ENCODE measurements around the gene PCBP1.
"Not testable (repeated sequence)": the region's sequence is repeated elsewhere in the genome, so short reads cannot be mapped to it uniquely, and the experiment has no call there.

The PCBP1 gene

DNA sequence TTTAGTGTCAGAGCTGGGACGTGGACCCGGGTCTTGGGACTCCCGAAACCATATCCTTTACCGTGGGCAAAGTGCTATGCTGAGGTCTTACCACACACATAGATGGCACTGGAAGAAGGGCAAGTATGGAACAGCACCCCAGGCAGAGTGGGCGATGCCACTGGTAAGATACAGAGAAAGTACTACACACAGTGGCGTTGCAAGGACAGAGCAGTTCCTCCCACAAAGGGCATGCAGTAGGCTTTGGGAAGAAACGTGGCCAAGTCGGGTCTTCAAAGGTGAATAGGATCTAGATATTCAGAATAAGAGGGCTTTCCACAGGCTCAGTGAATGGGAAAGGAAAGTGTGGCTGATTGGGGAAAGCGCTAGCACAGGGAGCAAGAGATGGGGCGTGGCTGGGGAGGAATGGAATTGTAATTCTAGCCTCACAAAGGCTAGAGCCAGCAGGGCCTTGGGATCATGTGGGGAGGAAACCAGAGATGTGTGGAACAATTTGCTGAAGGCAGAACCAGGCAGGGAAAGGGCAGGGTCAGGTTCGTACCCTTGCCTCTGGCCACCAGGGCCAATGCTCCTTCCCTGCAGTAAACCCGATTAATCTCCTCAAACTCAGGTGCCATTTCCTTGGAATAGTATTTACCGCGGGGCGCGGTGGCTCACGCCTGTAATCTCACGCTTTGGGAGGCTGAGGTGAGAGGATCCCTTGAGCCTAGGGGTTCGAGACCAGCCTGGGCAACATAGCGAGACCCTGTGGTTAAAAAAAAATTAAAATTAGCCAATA lies 36.0 kb downstream of the PCBP1 start:
- no peak for DNase-seq (ENCODE audit: low read depth in 3 of 3, low spot score in 1 of 3)

DNA sequence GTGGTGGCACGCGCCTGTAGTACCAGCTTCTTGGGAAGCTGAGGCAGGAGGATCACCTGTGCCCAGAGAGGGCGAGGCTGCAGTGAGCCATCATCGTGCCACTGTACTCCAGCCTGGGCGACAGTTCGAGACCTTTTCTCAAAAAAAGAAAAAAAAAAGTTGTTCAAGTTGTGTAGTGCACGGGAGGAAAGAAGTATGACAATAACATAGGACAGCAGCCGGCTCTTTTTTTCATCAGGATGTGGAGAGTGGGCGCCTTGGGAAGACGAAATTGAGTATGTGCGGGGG lies 36.5 kb downstream of the PCBP1 start:
- no peak for DNase-seq (ENCODE audit: low read depth in 3 of 3, low spot score in 1 of 3)

GRCh38 chr2:70124983-70125480 lies 37.8 kb downstream of the PCBP1 start:
- peak in 1 of 3 donors; percentile 57 for DNase-seq (ENCODE audit: low read depth in 3 of 3, low spot score in 1 of 3)

- no peak for DNase-seq (ENCODE audit: low read depth in 3 of 3, low spot score in 1 of 3)
These were observed 38.2 kb downstream of the PCBP1 start for GRCh38 chr2:70125498-70125898.

GRCh38 chr2:70126413-70126812 lies 39.1 kb downstream of the PCBP1 start:
- DNase-seq (ENCODE audit: low read depth in 3 of 3, low spot score in 1 of 3): no peak

- no peak for DNase-seq (ENCODE audit: low read depth in 3 of 3, low spot score in 1 of 3)
These were observed 40.7 kb downstream of the PCBP1 start for GRCh38 chr2:70128005-70128404.

DNA sequence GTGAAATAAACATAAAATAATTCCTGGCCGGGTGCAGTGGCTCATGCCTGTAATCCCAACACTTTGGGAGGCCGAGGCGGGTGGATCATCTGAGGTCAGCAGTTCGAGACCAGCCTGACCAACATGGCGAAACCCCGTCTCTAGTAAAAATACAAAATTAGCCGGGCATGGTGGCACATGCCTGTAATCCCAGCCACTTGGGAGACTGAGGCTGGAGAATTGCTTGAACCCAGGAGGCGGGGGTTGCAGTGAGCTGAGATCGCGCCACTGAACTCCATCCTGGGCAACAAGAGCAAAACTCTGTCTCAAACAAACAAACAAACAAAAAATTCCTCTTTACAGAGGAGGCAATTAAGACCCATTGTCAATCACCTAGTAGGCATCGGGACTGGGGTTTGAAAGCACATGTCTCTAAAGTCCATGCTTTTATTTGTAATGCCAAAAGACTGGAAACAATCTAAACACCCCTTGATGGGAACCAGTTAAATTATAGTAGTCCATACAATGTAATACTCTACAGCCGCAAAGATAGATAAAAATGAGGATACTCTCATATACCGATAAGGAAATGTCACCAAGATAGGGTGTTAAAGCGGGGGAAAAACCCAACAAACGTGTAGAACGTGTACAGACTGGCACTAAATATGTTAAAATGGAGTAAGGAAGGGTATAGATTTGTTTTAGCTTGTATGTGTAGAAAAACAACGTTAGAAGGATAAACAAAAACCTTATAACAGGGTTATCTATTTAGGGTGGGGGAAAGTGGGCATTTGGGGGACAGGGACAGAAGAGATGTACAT lies 44.3 kb downstream of the PCBP1 start:
- DNase-seq (ENCODE audit: low read depth in 3 of 3, low spot score in 1 of 3): not testable (repeated sequence)

DNA sequence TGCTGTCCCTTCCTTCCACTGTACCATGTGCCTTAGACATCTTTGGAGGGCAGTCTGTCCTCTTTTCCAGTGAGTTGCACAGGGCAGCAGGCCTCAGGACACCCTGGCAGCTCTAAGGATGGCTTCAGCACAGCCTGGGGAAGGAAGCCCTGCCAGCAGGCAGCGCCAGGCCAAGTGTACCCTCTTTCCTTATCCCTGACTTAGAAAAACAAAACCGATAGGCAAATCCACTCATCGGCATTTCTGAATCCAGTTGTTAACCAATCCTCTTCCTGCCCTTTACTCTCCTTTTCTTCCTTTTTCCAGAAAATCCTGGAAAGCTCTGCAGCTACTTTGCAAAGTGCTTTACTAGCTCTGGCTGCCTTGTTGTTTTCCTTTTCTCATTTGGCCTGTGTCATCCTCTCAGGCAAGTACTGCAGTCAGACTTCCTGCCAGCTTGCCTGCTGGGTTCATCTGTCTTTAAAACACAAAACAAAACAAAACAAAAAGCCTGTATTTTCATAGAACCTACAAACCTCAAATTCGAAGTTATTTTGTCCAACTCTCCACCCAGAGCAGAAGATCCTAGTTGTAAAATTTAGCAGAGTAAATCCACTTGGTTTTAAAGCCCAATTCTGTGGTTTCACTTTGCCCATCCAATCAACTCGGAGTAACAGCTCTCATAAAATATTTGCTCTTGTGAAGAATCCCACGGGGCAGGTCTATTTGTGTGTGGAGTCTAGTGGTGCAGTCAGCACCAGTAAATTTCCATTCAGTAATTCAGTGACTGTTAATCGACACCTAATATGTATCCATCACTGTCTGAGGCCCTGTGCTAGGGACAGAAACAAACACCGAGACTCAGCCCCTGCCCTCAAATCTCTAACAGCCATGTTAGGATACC lies 45.2 kb downstream of the PCBP1 start:
- DNase-seq (ENCODE audit: low read depth in 3 of 3, low spot score in 1 of 3): no peak

- no peak for DNase-seq (ENCODE audit: low read depth in 3 of 3, low spot score in 1 of 3)
These were observed 45.8 kb downstream of the PCBP1 start for GRCh38 chr2:70133127-70133452.

DNA sequence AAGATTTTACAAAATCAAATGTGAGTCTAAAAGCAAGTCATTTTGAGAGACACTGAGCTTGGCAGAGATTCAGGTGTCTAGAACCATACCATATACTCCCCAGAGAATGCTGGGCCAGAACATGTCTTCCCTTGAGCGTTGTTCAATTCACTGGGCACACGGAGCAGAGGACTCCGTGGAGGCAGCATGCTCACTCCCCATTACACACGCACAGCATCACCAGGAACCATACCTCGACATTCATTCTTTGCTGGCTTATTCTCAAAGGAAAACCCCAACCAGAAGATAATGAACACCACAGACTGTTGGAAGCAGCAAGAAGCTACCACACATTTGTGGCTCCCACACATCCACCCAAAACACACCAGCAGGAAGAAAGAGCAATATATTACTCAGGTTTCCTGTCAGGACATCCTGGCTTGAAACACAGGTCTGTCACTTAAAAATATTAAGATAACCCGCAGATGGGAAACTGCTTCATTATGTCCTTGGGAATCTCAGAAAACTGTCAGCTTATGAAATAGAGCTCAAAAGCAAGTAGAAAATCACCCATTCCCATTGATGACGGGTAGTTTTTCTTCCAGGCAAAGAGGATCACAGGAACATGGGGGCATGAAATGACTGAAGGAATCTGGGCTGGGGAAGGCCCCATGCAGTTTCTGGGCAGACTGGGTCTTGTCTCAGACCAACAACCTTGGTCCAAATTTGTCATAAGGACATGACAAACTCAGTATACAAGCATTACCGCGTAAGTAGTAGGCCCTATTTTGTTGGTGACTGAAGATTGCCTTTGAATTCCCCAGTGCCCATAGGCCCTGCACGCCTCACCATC lies 46.4 kb downstream of the PCBP1 start:
- DNase-seq (ENCODE audit: low read depth in 3 of 3, low spot score in 1 of 3): no peak

DNA sequence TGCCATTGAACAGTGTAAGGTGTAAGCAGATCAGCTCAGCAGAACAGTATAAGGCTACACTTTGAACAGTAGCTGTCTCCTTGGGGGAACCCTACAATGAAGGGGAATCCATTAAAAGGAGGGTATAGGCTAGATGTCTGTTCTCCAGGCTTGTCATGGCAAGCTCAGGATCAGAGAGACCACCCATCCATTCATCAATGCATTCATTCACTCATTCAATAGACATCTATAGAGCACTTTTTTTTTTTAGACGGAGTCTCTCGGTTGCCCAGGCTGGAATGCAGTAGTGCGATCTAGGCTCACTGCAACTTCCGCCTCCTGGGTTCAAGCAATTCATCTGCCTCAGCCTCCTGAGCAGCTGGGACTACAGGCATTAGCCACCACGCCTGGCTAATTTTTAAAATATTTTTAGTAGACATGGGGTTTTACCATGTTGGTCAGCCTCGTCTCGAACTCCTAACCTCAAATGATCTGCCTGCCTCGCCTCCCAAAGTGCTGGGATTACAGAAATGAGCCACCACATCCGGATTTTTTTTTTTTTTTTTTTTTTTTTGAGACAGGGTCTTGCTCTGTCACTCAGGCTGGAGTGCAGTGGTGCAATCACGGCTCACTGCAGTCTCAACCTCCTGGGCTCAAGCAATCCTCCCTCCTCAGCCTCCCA lies 47.2 kb downstream of the PCBP1 start:
- not testable (repeated sequence) for DNase-seq (ENCODE audit: low read depth in 3 of 3, low spot score in 1 of 3)
